Thyroid gland (tissue), 4 donors: ENCODE results near the gene KAZN. TPM values are rescaled to one million over a fixed set of nuclear protein-coding genes. Genes with fewer than 3 reads are reported as not detected.

Source experiments
- DNase-seq, 2 donors: peaks; one replicate each; pipeline ENCODE4 v3.0.0-alpha.2; 2019
- H3K27ac ChIP-seq, 3 donors: fragments of 200-600 bp; sonication (generic); 1 replicate in 2 of 3; 2 replicates in 1 of 3; pipeline ENCODE4 v1.5.1; 2016 to 2019; ENCODE audit warnings: mild to moderate bottlenecking in 1 of 3, moderate library complexity in 1 of 3
- H3K27me3 ChIP-seq: fragments of 200-600 bp; sonication (generic); one replicate; pipeline ENCODE4 v1.5.1; 2019
- H3K36me3 ChIP-seq, 2 donors: fragments of 200-600 bp; sonication (generic); one replicate each; pipeline ENCODE4 v1.5.1; 2016 to 2019
- H3K4me1 ChIP-seq, 2 donors: fragments of 200-600 bp; sonication (generic); one replicate each; pipeline ENCODE4 v1.5.1; 2017 to 2019
- H3K4me3 ChIP-seq, 3 donors: fragments of 200-600 bp; sonication (generic); replicated peaks in 1 of 3; 1 replicate in 2 of 3; 2 replicates in 1 of 3; pipeline ENCODE4 v1.5.1; 2016; ENCODE audit warnings: mild to moderate bottlenecking in 1 of 3
- H3K9me3 ChIP-seq: fragments of 200-600 bp; sonication (generic); one replicate; pipeline ENCODE4 v1.5.1; 2017
- POLR2A ChIP-seq, 2 donors: fragments of 450-650 bp; IDR thresholded peaks; one replicate each; pipeline ENCODE4 v1.6.1; 2017; ENCODE audit warnings: antibody characterized with exemption in 2 of 2, mild to moderate bottlenecking in 2 of 2, moderate library complexity in 1 of 2
- WGBS, 2 donors: methylation state at CpG; one replicate each; pipeline ENCODE4 v1.1.5; 2017; 5-methylcytosine and 5-hydroxymethylcytosine counted together
- intact Hi-C: fragments of 100-400 bp; cut with DNase I; formaldehyde crosslinking; loops from one replicate; pipeline ENCODE4 v1.15.1; 2023
- total RNA-seq, 4 donors: library from RNA; depleted of rRNA; stranded (reverse); fragments of >200 nt; gene quantifications; one replicate each; pipeline ENCODE4 v1.2.3, GENCODE V29; 2016
- TF ChIP-seq, protein P1 (sequence below), 6 experiments: fragments of 200-600 bp in 3 of 6; fragments of 450-650 bp in 3 of 6; sonication (generic) in 3 of 6; IDR thresholded peaks; one replicate each; pipeline ENCODE4 v1.5.1; 2016 to 2019; ENCODE audit warnings: antibody characterized with exemption in 6 of 6, mild to moderate bottlenecking in 2 of 6, inconsistent platforms in 1 of 6, moderate library complexity in 1 of 6

Gene KAZN
- total RNA-seq, 4 donors from 2014 or later, result 14.8 to 28.6 (median 18.2) TPM

- no peak for TF ChIP-seq POLR2A (IDR thresholded peaks at IDR 0.05)
- TF ChIP-seq, protein P1, sequence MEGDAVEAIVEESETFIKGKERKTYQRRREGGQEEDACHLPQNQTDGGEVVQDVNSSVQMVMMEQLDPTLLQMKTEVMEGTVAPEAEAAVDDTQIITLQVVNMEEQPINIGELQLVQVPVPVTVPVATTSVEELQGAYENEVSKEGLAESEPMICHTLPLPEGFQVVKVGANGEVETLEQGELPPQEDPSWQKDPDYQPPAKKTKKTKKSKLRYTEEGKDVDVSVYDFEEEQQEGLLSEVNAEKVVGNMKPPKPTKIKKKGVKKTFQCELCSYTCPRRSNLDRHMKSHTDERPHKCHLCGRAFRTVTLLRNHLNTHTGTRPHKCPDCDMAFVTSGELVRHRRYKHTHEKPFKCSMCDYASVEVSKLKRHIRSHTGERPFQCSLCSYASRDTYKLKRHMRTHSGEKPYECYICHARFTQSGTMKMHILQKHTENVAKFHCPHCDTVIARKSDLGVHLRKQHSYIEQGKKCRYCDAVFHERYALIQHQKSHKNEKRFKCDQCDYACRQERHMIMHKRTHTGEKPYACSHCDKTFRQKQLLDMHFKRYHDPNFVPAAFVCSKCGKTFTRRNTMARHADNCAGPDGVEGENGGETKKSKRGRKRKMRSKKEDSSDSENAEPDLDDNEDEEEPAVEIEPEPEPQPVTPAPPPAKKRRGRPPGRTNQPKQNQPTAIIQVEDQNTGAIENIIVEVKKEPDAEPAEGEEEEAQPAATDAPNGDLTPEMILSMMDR (IDR thresholded peaks at IDR 0.05), result no peak
Measured at GRCh38 chr1:15089258-15089992, 490.9 kb downstream of the KAZN start.

DNA sequence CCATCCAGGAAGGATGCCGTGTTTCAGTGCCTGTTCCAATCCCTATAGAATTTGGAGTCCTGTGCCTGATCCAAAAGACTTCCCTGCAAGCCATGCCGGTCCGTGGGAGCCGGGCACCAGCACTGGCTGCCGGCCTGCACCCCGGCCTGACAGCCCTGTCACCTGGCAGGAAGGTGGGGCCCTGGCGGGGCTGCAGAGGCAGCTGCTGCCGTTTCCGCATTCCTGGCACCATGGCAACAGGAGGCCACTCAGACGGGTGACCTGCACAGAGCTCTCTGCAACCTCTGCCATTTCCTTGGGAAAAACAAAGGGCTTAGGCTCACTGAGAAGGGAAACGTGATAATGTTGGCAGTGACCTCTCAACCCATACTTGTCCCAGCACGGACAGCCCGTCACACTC is 491.9 kb downstream of the KAZN start:
- WGBS, 2 donors, result 13 to 28% methylated on average over 8 to 11 of the region's 13 CpGs
- Histone ChIP-seq H3K27ac (peak overlapping the region; percentile 77 to 85 (median 78)), H3K36me3 (no peaks in the 10 kb centered on the region), H3K4me3 (no peak overlapping the region), H3K27me3 (no peaks in the 10 kb centered on the region), H3K9me3 (no peaks in the 10 kb centered on the region), H3K4me1 (peaks cover 18 to 25% of the 10 kb centered on the region in 2 donors)
- peak; percentile 96 to 97 for DNase-seq
- intact Hi-C loops, result no loop called here
- TF ChIP-seq POLR2A (IDR thresholded peaks at IDR 0.05), result peak in 1 of 2 donors; percentile 64
- TF ChIP-seq, protein P1 (IDR thresholded peaks at IDR 0.05), result no peak

More at GRCh38 chr1:15089258-15089992, 490.9 kb downstream of the KAZN start:
- Histone ChIP-seq H3K27me3 (no peaks in the 10 kb centered on the region), H3K9me3 (no peaks in the 10 kb centered on the region), H3K36me3 (no peaks in the 10 kb centered on the region), H3K4me3 (no peak overlapping the region), H3K27ac (peak overlapping the region; percentile 77 to 85 (median 78)), H3K4me1 (peaks cover 18 to 25% of the 10 kb centered on the region in 2 donors)
- intact Hi-C loops, result no loop called here
- DNase-seq, result peak; percentile 45 to 58
- WGBS, 2 donors, result 38% methylated on average over 4 of the region's 4 CpGs

GRCh38 chr1:15094056-15094455 is 495.6 kb downstream of the KAZN start:
- Histone ChIP-seq H3K9me3 (no peaks in the 10 kb centered on the region), H3K27me3 (no peaks in the 10 kb centered on the region), H3K36me3 (no peaks in the 10 kb centered on the region), H3K4me1 (peaks cover 14 to 20% of the 10 kb centered on the region in 2 donors), H3K27ac (no peak overlapping the region), H3K4me3 (no peak overlapping the region)
- WGBS, 2 donors, result 92 to 95% methylated on average over 16 of the region's 16 CpGs
- DNase-seq, result no peak
- intact Hi-C loops, result no loop called here
- TF ChIP-seq, protein P1 (IDR thresholded peaks at IDR 0.05), result no peak
- TF ChIP-seq POLR2A (IDR thresholded peaks at IDR 0.05), result no peak

GRCh38 chr1:15094719-15095495 is 496.4 kb downstream of the KAZN start:
- Histone ChIP-seq H3K4me1 (peaks cover 8 to 11% of the 10 kb centered on the region in 2 donors), H3K27me3 (no peaks in the 10 kb centered on the region), H3K36me3 (no peaks in the 10 kb centered on the region), H3K27ac (no peak overlapping the region), H3K4me3 (no peak overlapping the region), H3K9me3 (no peaks in the 10 kb centered on the region)
- whole genome bisulfite sequencing, 2 donors, result 90 to 92% methylated on average over 14 to 20 of the region's 26 CpGs
- TF ChIP-seq POLR2A (IDR thresholded peaks at IDR 0.05), result no peak
- TF ChIP-seq, protein P1 (IDR thresholded peaks at IDR 0.05), result no peak
- intact Hi-C loops, result no loop called here
- no peak for DNase-seq

GRCh38 chr1:15095496-15095875 is 497.0 kb downstream of the KAZN start:
- Histone ChIP-seq H3K27me3 (no peaks in the 10 kb centered on the region), H3K27ac (no peak overlapping the region), H3K4me1 (peaks cover 4 to 5% of the 10 kb centered on the region in 2 donors), H3K4me3 (no peak overlapping the region), H3K36me3 (no peaks in the 10 kb centered on the region), H3K9me3 (no peaks in the 10 kb centered on the region)
- no peak for DNase-seq
- intact Hi-C loops, result no loop called here
- TF ChIP-seq POLR2A (IDR thresholded peaks at IDR 0.05), result no peak
- TF ChIP-seq, protein P1 (IDR thresholded peaks at IDR 0.05), result no peak
- 74 to 85% methylated on average over 6 of the region's 6 CpGs for WGBS, 2 donors
